ENCODE results near the gene RAD51B.
"Not testable (repeated sequence)": the region's sequence is repeated elsewhere in the genome, so short reads cannot be mapped to it uniquely, and the experiment has no call there.

RAD51B gene

GRCh38 chr14:68219407-68219806 is 399.8 kb downstream of the RAD51B start:
- no peak for DNase-seq

- not testable (repeated sequence) for DNase-seq
These were observed 401.5 kb downstream of the RAD51B start for GRCh38 chr14:68221046-68221445.

- DNase-seq = no peak
These were observed 402.6 kb downstream of the RAD51B start for GRCh38 chr14:68222154-68222553.

- no peak for DNase-seq
These were observed 403.1 kb downstream of the RAD51B start for GRCh38 chr14:68222726-68223125.

GRCh38 chr14:68223631-68224030 is 404.1 kb downstream of the RAD51B start:
- no peak for DNase-seq

- DNase-seq = no peak
These were observed 405.7 kb downstream of the RAD51B start for GRCh38 chr14:68225321-68225720.

DNA sequence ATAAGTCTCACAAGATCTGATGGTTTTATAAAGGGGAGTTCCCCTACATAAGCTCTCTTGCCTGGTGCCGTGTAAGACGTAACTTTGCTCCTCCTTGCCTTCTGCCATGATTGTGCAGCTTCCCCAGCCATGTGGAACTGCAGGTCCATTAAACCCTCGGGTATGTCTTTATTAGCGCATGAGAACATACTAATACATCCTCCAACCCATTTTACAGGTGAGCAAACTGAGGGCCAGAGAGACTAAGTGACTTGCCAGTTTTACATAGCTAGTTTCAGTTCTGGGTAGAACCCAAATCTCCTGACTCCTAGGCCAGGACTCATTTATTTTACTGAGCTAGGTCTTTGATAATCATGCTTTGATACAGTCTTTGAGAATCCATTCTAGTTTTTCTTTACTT is 406.9 kb downstream of the RAD51B start:
- no peak for DNase-seq

- DNase-seq = no peak
These were observed 409.1 kb downstream of the RAD51B start for GRCh38 chr14:68228656-68229055.

DNA sequence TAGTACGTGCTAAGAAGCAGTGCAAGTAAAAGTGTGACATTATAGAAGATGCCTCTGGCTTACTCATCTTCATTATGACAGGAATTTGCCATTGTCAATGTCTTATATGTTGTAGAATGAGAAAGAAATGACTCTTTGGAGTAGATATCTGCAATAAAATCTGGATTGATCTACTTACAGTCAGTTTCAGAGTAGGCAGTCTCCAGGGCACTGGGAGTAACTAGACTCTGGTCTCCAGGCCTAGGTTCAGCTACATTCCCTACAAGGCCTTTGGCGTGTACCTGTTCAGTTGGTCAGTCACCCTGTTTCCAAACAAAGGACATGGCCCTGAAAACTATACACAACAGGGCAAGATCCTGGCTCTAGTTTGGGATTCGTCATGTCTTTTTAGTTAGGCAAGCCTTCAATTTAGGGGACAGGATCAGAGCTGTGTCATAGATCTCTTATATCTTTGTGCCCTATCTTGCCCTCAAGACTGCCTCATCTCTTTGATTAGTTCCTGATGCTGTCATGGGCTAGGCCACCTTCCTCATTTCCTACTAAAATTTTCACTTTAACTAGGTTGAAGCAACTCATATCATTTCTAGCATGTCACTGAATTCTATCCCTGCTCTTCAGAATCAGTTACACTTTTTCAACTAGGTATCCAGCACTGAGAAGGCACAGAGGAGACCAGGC is 410.0 kb downstream of the RAD51B start:
- DNase-seq = peak; percentile 17

- DNase-seq = no peak
These were observed 410.8 kb downstream of the RAD51B start for GRCh38 chr14:68230202-68230949.

GRCh38 chr14:68230950-68231717 is 411.6 kb downstream of the RAD51B start:
- no peak for DNase-seq

DNA sequence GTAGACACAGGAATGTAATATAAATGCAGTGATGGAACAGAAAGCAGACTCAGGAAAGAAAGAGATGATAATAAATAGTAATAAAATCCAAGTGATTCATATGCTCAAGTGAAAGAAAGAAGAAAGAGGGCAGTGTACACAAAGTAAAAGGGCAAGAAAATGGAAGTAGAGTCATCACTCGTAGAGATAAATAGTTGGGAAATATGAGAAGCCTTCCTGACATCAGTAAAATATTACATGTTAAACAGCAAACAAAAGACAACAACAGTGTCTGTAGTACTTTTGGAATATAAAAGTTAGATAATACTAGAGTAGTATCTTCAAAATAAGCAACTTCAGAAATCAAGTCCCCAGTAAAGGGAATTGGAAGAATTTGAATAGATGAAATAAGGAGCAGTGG is 412.3 kb downstream of the RAD51B start:
- no peak for DNase-seq

DNA sequence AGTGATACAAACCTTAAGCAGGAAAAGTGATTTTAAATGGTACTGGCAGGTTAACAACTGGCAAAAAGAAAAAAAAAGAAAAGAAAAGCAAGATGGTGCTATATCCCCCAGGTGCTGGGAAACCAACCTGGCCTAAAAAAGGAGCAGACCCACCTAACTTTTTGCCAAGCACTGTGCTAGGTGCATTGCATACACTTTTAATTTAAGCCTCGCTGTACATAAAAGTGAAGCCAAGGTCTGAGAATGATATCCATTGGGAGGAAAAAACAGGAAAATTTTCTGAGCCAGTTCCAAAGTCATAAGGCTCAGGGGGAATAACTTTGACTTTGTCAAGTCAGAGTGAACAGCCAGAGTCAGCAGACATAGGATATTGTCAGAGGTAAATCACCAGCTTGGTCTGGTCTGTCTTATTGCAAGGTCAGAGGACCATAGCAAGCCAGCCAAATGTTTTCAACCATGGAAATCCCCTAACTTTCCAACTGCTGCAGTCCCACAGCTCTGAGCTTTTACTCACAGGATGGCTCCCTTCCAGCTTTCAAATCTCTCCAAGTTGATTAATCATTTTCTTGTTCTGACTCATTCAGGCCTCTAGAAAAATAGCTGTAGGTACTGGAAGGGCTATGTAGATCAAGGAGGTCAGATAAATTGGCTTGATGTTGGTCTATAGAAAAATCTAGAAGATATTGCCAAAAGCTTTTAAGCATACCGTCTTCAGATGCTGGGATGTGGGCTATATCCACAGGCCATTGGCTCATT is 412.9 kb downstream of the RAD51B start:
- DNase-seq = peak; percentile 53

DNA sequence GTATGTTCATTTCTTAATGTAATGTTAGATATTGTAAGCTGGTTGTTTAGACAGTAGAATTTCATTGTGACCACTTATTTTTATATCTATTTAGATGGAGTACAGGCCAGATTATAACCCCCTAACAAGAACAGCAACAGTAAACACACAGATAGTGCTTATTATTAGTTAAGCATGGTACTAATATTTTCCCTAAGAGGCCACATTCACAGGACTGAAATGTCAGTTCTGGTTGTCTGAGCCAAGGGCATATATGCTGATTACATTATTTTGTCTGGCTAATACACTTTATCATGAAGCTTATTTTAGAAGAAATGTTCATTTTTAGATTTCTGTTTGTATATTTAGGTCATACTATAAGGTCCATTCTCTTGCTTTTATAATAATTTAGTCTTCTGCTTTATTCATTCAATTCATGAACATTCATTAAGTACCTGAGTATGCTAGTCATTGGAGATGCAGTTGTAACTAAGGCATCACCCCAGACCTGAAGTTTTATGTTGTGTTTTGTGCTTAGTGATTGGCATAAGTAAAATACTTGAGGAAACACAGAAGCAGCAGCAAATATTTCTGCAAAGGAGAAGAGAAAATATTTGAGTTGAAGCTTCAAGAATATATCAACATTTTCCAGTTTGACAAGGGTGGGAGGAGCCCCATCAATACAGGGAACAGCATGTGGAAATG is 413.7 kb downstream of the RAD51B start:
- no peak for DNase-seq

DNA sequence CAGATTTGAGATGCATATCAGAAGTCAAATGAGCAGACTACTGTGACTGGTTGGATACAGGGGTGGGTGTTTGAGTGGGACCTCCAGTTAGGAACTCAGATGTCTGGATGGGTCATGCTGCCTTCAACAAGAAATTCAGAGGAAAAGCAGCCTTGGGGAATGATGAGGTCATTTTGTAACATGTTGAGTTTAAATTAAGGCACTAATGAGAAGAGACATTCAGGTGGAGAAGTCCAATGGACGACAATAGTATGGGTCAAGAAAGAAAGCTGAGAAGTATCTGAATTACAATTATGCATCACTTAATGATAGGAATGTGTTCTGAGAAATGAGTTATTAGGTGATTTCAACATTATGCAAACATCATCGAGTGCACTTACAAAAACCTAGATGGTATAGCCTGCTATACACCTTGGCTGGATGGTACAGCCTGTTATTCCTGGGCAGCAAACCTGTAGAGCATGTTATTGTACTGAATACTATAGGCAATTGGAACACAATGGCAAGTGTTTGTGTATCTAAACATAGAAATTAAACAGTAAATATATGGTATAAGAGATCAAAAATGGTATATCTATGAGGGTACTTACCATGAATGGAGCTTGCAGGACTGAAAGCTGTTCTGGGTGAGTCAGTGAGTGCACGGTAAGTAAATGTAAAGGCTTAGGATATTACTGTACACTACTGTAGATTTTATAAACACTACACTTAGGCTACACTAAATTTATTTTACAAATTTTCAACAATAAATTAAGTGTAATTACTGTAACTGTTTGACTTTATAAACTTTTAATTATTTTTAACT is 414.7 kb downstream of the RAD51B start:
- DNase-seq = no peak

DNA sequence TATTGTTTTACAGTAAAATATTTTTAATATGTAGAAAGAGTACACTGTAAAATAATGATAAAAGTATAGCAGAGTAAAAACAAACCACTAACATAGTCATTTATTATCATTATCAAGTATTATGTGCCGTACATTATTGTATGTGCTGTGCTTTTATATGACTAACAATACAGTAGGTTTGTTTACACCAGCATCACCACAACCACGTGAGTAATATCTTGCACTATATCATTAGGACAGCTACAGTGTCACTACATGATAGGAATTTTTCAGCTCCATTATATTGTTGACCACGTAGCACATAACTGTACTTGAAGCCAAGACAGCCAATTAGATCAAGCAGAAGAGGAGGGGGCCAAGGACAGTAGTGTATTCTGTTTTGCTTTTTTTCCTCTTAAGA is 415.4 kb downstream of the RAD51B start:
- no peak for DNase-seq

- no peak for DNase-seq
These were observed 417.2 kb downstream of the RAD51B start for GRCh38 chr14:68236582-68237458.

- DNase-seq = no peak
These were observed 419.0 kb downstream of the RAD51B start for GRCh38 chr14:68238551-68238950.

DNA sequence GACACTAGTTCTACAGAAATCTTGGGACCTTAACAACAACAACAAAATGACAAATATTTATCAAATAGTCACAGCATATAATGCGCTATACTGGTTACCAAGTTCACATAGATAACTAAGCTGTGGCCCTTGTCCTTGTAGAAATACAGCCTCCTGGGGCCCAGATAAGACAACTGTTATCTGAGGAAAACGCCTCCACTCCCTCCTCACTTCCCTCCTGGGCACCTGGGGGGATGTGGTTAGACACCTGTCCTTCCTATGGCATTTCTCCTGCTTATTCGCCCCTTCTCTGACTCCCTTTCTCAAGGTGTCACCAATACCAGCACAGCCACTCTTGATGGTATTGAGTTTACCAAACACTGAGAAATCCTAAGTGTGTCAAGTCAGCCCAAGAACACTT is 419.4 kb downstream of the RAD51B start:
- DNase-seq = no peak

DNA sequence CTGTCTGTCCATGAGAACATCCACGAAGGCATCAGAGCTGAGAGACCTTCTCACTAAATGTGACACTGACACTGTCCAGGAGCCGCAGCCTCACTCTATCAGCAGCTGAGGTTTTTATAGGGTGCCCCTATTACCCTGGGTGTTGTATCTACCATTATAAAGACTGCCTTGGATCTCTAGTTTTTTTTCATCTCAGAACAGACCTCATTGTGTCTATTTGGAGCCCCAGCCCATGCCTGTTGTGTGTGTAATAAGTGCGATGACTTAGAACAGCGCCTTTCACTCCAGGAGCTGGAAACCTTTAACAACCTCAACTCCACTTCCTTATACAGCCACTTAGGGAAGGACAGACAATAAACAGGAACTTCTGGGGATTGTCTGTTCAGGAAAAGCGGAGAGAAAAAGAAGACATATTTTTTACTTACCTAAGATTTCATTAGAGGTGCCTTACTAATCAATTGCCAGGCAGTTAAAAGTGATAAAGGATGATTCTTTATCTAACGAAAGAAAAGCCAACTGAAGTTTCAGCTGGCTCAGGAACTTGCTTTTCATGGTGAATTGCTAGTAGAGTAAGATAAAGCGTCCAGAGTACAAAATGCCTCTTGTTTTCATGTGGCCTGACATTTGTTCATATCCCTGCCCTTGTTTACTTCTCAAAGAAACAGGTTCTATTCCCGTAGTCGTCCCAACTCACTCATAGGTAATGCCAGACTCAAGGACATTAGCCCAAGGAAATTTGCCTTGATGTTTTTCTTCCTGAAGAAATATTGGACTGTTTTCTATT is 420.6 kb downstream of the RAD51B start:
- no peak for DNase-seq

All from stimulated activated CD4-positive, alpha-beta T cell treated with anti-CD3 and anti-CD28 coated beads, Interleukin-1b, Interleukin-23, amount 100 ng/mL, for 48 hours (primary cell).